Fibroblast of the aortic adventitia (primary cell): ENCODE results near the gene RBM23. TPM values are rescaled to one million over a fixed set of nuclear protein-coding genes. Genes with fewer than 3 reads are reported as not detected.
A peak's percentile ranks its signal among the peaks of the same experiment; 100 is the strongest.

Source experiments
- DNase-seq: peaks from one replicate; pipeline ENCODE4 v3.0.0-alpha.2; 2010; ENCODE audit warnings: low read depth
- H3K4me3 ChIP-seq: 2 replicates; pipeline ENCODE4 v1.5.1; 2011; ENCODE audit warnings: low read depth, mild to moderate bottlenecking, control low read depth, low read length, moderate library complexity
- total RNA-seq: library from RNA; depleted of rRNA; stranded (reverse); fragments of >200 nt; gene quantifications from 2 replicates; pipeline ENCODE4 v1.2.3, GENCODE V29; 2012; ENCODE audit warnings: low replicate concordance
- TF ChIP-seq, protein P1 (sequence below): IDR thresholded peaks from 2 replicates; pipeline ENCODE4 v1.5.1; 2011; ENCODE audit warnings: mild to moderate bottlenecking, low read length, control low read depth, inconsistent platforms; ENCODE audit not compliant: insufficient read depth

The RBM23 gene
- total RNA-seq, 1 donor, result 101 TPM

- peak; percentile 18 for DNase-seq
- no peak overlapping the region for H3K4me3 ChIP-seq
- TF ChIP-seq, protein P1, sequence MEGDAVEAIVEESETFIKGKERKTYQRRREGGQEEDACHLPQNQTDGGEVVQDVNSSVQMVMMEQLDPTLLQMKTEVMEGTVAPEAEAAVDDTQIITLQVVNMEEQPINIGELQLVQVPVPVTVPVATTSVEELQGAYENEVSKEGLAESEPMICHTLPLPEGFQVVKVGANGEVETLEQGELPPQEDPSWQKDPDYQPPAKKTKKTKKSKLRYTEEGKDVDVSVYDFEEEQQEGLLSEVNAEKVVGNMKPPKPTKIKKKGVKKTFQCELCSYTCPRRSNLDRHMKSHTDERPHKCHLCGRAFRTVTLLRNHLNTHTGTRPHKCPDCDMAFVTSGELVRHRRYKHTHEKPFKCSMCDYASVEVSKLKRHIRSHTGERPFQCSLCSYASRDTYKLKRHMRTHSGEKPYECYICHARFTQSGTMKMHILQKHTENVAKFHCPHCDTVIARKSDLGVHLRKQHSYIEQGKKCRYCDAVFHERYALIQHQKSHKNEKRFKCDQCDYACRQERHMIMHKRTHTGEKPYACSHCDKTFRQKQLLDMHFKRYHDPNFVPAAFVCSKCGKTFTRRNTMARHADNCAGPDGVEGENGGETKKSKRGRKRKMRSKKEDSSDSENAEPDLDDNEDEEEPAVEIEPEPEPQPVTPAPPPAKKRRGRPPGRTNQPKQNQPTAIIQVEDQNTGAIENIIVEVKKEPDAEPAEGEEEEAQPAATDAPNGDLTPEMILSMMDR, result no peak
These were observed 36.3 kb downstream of the RBM23 start for GRCh38 chr14:22882529-22883172.

DNA sequence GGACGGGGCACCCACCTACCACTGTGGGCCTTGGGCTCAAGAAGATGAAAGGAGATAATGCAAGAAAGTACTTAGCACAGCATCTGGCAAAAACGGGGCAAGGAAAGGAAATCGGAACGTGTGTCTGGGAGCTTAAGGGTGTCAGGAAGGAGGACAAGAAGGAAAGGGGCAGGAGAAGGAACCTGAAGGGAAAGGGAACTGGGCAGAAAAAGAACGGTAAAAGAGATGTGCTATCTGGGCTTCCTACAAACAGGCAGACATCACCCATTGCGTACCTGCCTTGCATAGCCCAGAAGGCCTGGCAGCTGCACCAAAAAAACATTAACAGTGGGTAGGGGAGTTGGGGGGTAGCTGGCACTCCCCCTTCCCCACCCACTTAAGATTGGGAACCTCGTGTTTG, 36.9 kb downstream of the RBM23 start:
- H3K4me3 ChIP-seq, result no peak overlapping the region
- DNase-seq, result no peak
- TF ChIP-seq, protein P1, result no peak

GRCh38 chr14:22878271-22879246, 40.4 kb downstream of the RBM23 start:
- H3K4me3 ChIP-seq, result no peak overlapping the region
- TF ChIP-seq, protein P1, result no peak
- DNase-seq, result no peak

- DNase-seq, result no peak
- H3K4me3 ChIP-seq, result no peak overlapping the region
- TF ChIP-seq, protein P1, result no peak
These were observed 41.9 kb downstream of the RBM23 start for GRCh38 chr14:22877000-22877501.

GRCh38 chr14:22875748-22876319, 43.1 kb downstream of the RBM23 start:
- H3K4me3 ChIP-seq, result no peak overlapping the region
- TF ChIP-seq, protein P1, result no peak
- DNase-seq, result no peak

GRCh38 chr14:22875003-22875747, 43.8 kb downstream of the RBM23 start:
- H3K4me3 ChIP-seq, result no peak overlapping the region
- TF ChIP-seq, protein P1, result no peak
- DNase-seq, result no peak
